GM23338 (cell line): ENCODE results near the gene SYP. TPM values are rescaled to one million over a fixed set of nuclear protein-coding genes. Genes with fewer than 3 reads are reported as not detected.

Experiments
- ATAC-seq: fragments of 200-7000 bp; cut with Tn5 transposase; 3 replicates; pipeline ENCODE4 v1.9.1; 2020
- DNase-seq: peaks from one replicate; pipeline ENCODE4 v3.0.0-alpha.2; 2015; ENCODE audit warnings: low spot score
- H2AFZ ChIP-seq: fragments of 200-600 bp; sonication (generic); 2 replicates; pipeline ENCODE4 v1.8.0; 2016; ENCODE audit warnings: antibody characterized with exemption, mild to moderate bottlenecking, moderate library complexity
- H3F3A ChIP-seq: fragments of 200-600 bp; sonication (generic); replicated peaks from 2 replicates; pipeline ENCODE4 v1.8.0; 2017; ENCODE audit warnings: antibody characterized with exemption, mixed run types, low read depth
- H3K27ac ChIP-seq: fragments of 200-600 bp; sonication (generic); 2 replicates; pipeline ENCODE4 v1.6.1; 2016; ENCODE audit warnings: low read depth
- H3K27me3 ChIP-seq: fragments of 200-600 bp; sonication (generic); 2 replicates; pipeline ENCODE4 v1.8.0; 2016; ENCODE audit warnings: mild to moderate bottlenecking, mixed run types, moderate library complexity; ENCODE audit not compliant: insufficient read depth
- H3K36me3 ChIP-seq: fragments of 200-600 bp; sonication (generic); 2 replicates; pipeline ENCODE4 v1.8.0; 2016; ENCODE audit warnings: mild to moderate bottlenecking; ENCODE audit not compliant: insufficient read depth
- H3K4me1 ChIP-seq: fragments of 200-600 bp; sonication (generic); 2 replicates; pipeline ENCODE4 v1.8.0; 2016; ENCODE audit warnings: mild to moderate bottlenecking, moderate library complexity; ENCODE audit not compliant: insufficient read depth
- H3K4me2 ChIP-seq: fragments of 200-600 bp; sonication (generic); 2 replicates; pipeline ENCODE4 v1.7.1; 2017; ENCODE audit warnings: mixed run types
- H3K4me3 ChIP-seq: fragments of 200-600 bp; sonication (generic); 2 replicates; pipeline ENCODE4 v1.6.1; 2016; ENCODE audit warnings: mixed run types
- H3K79me2 ChIP-seq: fragments of 200-600 bp; sonication (generic); replicated peaks from 2 replicates; pipeline ENCODE4 v1.8.0; 2017; ENCODE audit warnings: mild to moderate bottlenecking; ENCODE audit not compliant: insufficient read depth
- H3K9me2 ChIP-seq: fragments of 200-600 bp; sonication (generic); 2 replicates; pipeline ENCODE4 v1.8.0; 2017; ENCODE audit not compliant: insufficient read depth
- H4K20me1 ChIP-seq: fragments of 200-600 bp; sonication (generic); replicated peaks from 2 replicates; pipeline ENCODE4 v1.8.0; 2017; ENCODE audit warnings: mild to moderate bottlenecking; ENCODE audit not compliant: insufficient read depth
- H3K27ac Mint-ChIP-seq: 2 replicates; pipeline ENCODE4 v1.8.0; 2020; ENCODE audit warnings: inconsistent platforms, mild to moderate bottlenecking, moderate library complexity, mixed read lengths
- H3K27me3 Mint-ChIP-seq: 3 replicates; pipeline ENCODE4 v1.8.0; 2022; ENCODE audit warnings: low read depth, mild to moderate bottlenecking, moderate library complexity, mixed read lengths, inconsistent platforms; ENCODE audit not compliant: insufficient read depth, poor library complexity
- H3K36me3 Mint-ChIP-seq: 3 replicates; pipeline ENCODE4 v1.8.0; 2021; ENCODE audit warnings: low read depth, mild to moderate bottlenecking, inconsistent platforms, moderate library complexity, mixed read lengths
- H3K4me1 Mint-ChIP-seq: 3 replicates; pipeline ENCODE4 v1.8.0; 2020; ENCODE audit warnings: mild to moderate bottlenecking, inconsistent platforms, mixed read lengths
- H3K4me3 Mint-ChIP-seq: 3 replicates; pipeline ENCODE4 v1.8.0; 2021; ENCODE audit warnings: moderate library complexity, mild to moderate bottlenecking, inconsistent platforms, mixed read lengths
- H3K9me3 Mint-ChIP-seq: 3 replicates; pipeline ENCODE4 v1.8.0; 2020; ENCODE audit warnings: moderate library complexity, mild to moderate bottlenecking, inconsistent platforms, mixed read lengths
- CREB1 ChIP-seq: fragments of 250-450 bp; sonication (Bioruptor Pico); IDR thresholded peaks from 2 replicates; pipeline ENCODE4 v1.5.0; 2020; ENCODE audit warnings: low read depth, mild to moderate bottlenecking, moderate library complexity
- CTCF ChIP-seq, 2 experiments: fragments of 200-600 bp in 1 of 2; sonication (generic) in 1 of 2; conservative IDR thresholded peaks; 2 replicates each; pipeline versions ENCODE4 v1.5.1 to v1.6.1; 2016 to 2017; ENCODE audit warnings: antibody characterized with exemption in 2 of 2, low read depth in 2 of 2, mild to moderate bottlenecking in 2 of 2, moderate library complexity in 1 of 2
- ETS1 ChIP-seq: IDR thresholded peaks from 2 replicates; pipeline ENCODE4 v1.6.1; 2016; ENCODE audit warnings: antibody characterized with exemption
- EZH2 ChIP-seq: fragments of 200-600 bp; sonication (generic); IDR thresholded peaks from one replicate; pipeline ENCODE4 v1.8.0; 2017; ENCODE audit warnings: antibody characterized with exemption, mild to moderate bottlenecking, low read depth; ENCODE audit not compliant: unreplicated experiment
- JUNB ChIP-seq: IDR thresholded peaks from one replicate; pipeline ENCODE4 v1.6.1; 2016; ENCODE audit warnings: antibody characterized with exemption; ENCODE audit not compliant: unreplicated experiment
- NANOG ChIP-seq: IDR thresholded peaks from 2 replicates; pipeline ENCODE4 v1.6.1; 2016; ENCODE audit warnings: antibody characterized with exemption, borderline replicate concordance
- POLR2AphosphoS5 ChIP-seq: IDR thresholded peaks from 2 replicates; pipeline ENCODE4 v1.6.1; 2016; ENCODE audit warnings: antibody characterized with exemption, low read depth
- STAT1 ChIP-seq: IDR thresholded peaks from one replicate; pipeline ENCODE4 v1.6.1; 2016; ENCODE audit warnings: antibody characterized with exemption; ENCODE audit not compliant: unreplicated experiment
- ZNF114 ChIP-seq: fragments of 250-450 bp; sonication (Bioruptor Pico); IDR thresholded peaks from 2 replicates; pipeline ENCODE4 v1.5.0; 2020; ENCODE audit warnings: mild to moderate bottlenecking, moderate library complexity
- ZNF331 ChIP-seq: fragments of 250-450 bp; sonication (Bioruptor Pico); IDR thresholded peaks from 2 replicates; pipeline ENCODE4 v1.5.0; 2020; ENCODE audit warnings: low read depth, mild to moderate bottlenecking, moderate library complexity
- polyA plus RNA-seq: library from polyadenylated mRNA; unstranded; fragments of >200 nt; fragmentation: Nextera tagmentation; extraction: Ambion mirVana; gene quantifications from 2 replicates; pipeline ENCODE4 v1.2.1, GENCODE V29; 2016
- total RNA-seq: library from RNA; depleted of rRNA; stranded (reverse); fragments of >200 nt; shearing (Covaris generic); gene quantifications from 2 replicates; pipeline ENCODE4 v1.2.3, GENCODE V29; 2014

The SYP gene
- total and polyA plus RNA-seq, 2 experiments from 2014 or later, result 3.7 to 9.1 TPM

GRCh38 chrX:49205443-49205842 lies 5.5 kb upstream of the SYP start:
- no peak overlapping the region for H3K27ac Mint-ChIP-seq
- ATAC-seq (no peak), DNase-seq (no peak)
- Histone ChIP-seq H4K20me1 (no peaks in the 10 kb centered on the region), H3K36me3 (no peaks in the 10 kb centered on the region), H3K27ac (no peak overlapping the region), H3K27me3 (no peaks in the 10 kb centered on the region), H2AFZ (no peak overlapping the region), H3K9me2 (no peaks in the 10 kb centered on the region), H3F3A (no peaks in the 10 kb centered on the region), H3K4me3 (no peak overlapping the region), H3K4me1 (no peaks in the 10 kb centered on the region; the same call in 1 of the 2 replicates), H3K4me2 (no peak overlapping the region), H3K79me2 (no peaks in the 10 kb centered on the region)
- peaks cover 3% of the 10 kb centered on the region; the same call in 2 of the 3 replicates for H3K4me1 Mint-ChIP-seq
- no peak for TF ChIP-seq ZNF331 (CRISPR knock-in tag)
- no peak for TF ChIP-seq NANOG
- no peak for TF ChIP-seq POLR2AphosphoS5
- TF ChIP-seq CTCF (conservative IDR thresholded peaks at IDR 0.05; ENCODE audit: low read depth in 2 of 2), result no peak
- no peak for TF ChIP-seq JUNB
- H3K9me3 Mint-ChIP-seq, result no peaks in the 10 kb centered on the region
- peaks cover 6% of the 10 kb centered on the region for H3K27me3 Mint-ChIP-seq
- no peaks in the 10 kb centered on the region for H3K36me3 Mint-ChIP-seq
- no peak overlapping the region for H3K4me3 Mint-ChIP-seq

- Mint-ChIP-seq H3K36me3 (no peaks in the 10 kb centered on the region), H3K4me1 (peaks cover 3% of the 10 kb centered on the region; the same call in 2 of the 3 replicates), H3K27ac (no peak overlapping the region), H3K9me3 (no peaks in the 10 kb centered on the region), H3K4me3 (no peak overlapping the region), H3K27me3 (peaks cover 6% of the 10 kb centered on the region)
- Histone ChIP-seq H3K4me1 (no peaks in the 10 kb centered on the region; the same call in 1 of the 2 replicates), H3K36me3 (no peaks in the 10 kb centered on the region), H3K27ac (no peak overlapping the region), H3K27me3 (no peaks in the 10 kb centered on the region), H2AFZ (no peak overlapping the region), H3F3A (no peaks in the 10 kb centered on the region), H3K4me2 (no peak overlapping the region), H3K4me3 (no peak overlapping the region), H3K9me2 (no peaks in the 10 kb centered on the region), H3K79me2 (no peaks in the 10 kb centered on the region), H4K20me1 (no peaks in the 10 kb centered on the region)
- DNase-seq (peak; percentile 12), ATAC-seq (no peak)
- TF ChIP-seq CTCF (conservative IDR thresholded peaks at IDR 0.05; ENCODE audit: low read depth in 2 of 2), result peak; percentile 16 to 29; a peak in 3 of 4 replicates
- TF ChIP-seq ZNF331 (CRISPR knock-in tag), result no peak
Measured at GRCh38 chrX:49204709-49205108, 4.7 kb upstream of the SYP start.

GRCh38 chrX:49204017-49204416 lies 4.0 kb upstream of the SYP start:
- peaks cover 6% of the 10 kb centered on the region for H3K27me3 Mint-ChIP-seq
- H3K27ac Mint-ChIP-seq, result no peak overlapping the region
- Histone ChIP-seq H3K36me3 (no peaks in the 10 kb centered on the region), H3K79me2 (no peaks in the 10 kb centered on the region), H3K27ac (no peak overlapping the region), H3F3A (no peaks in the 10 kb centered on the region), H3K4me1 (no peaks in the 10 kb centered on the region), H2AFZ (no peak overlapping the region), H3K4me2 (no peak overlapping the region), H4K20me1 (no peaks in the 10 kb centered on the region), H3K4me3 (no peak overlapping the region), H3K27me3 (no peaks in the 10 kb centered on the region), H3K9me2 (no peaks in the 10 kb centered on the region)
- H3K36me3 Mint-ChIP-seq, result no peaks in the 10 kb centered on the region
- no peaks in the 10 kb centered on the region for H3K9me3 Mint-ChIP-seq
- no peak overlapping the region for H3K4me3 Mint-ChIP-seq
- ATAC-seq (no peak), DNase-seq (no peak)
- no peak for TF ChIP-seq POLR2AphosphoS5
- no peak for TF ChIP-seq CREB1
- no peak for TF ChIP-seq STAT1
- TF ChIP-seq ZNF114 (CRISPR knock-in tag), result no peak
- no peak for TF ChIP-seq ETS1
- no peak for TF ChIP-seq EZH2
- no peak for TF ChIP-seq NANOG
- peaks cover 4% of the 10 kb centered on the region for H3K4me1 Mint-ChIP-seq
